H1 (cell line): ENCODE measurements around the gene STAT1. TPM values are rescaled to one million over a fixed set of nuclear protein-coding genes. Genes with fewer than 3 reads are reported as not detected.

ENCODE experiments used
- HDAC6 ChIP-seq: IDR thresholded peaks from one replicate; pipeline ENCODE4 v1.7.1; 2012; ENCODE audit warnings: low read depth, mild to moderate bottlenecking, inconsistent platforms, low read length, moderate library complexity
- SUZ12 ChIP-seq: fragments of 200-600 bp; sonication (generic); IDR thresholded peaks from 2 replicates; pipeline ENCODE4 v1.6.1; 2012; ENCODE audit warnings: mild to moderate bottlenecking, inconsistent platforms, low read length, moderate library complexity, mixed read lengths
- TAF7 ChIP-seq: optimal IDR thresholded peaks from 2 replicates; pipeline ENCODE3; 2011; ENCODE audit warnings: low read depth, mild to moderate bottlenecking, inconsistent platforms, low read length, moderate library complexity, borderline replicate concordance
- YY1 ChIP-seq: IDR thresholded peaks from 2 replicates; pipeline ENCODE4 v1.6.1; 2011; ENCODE audit warnings: low read depth, mild to moderate bottlenecking, low read length
- polyA plus RNA-seq, 7 experiments: library from polyadenylated mRNA; depleted of rRNA in 3 of 7; stranded (reverse) in 5 of 7; unstranded in 2 of 7; fragments of >200 nt in 5 of 7; fragments of 200-250 nt in 2 of 7; gene quantifications; 1 replicate in 5 of 7; 2 replicates in 1 of 7; 4 replicates in 1 of 7; pipeline versions ENCODE4 v1.2.1 to v1.2.3, GENCODE V29; 2011 to 2013; ENCODE audit warnings: missing spikeins in 2 of 7, mixed read lengths in 2 of 7
- total RNA-seq: library from RNA; stranded (reverse); fragmentation: NEBNext Ultra II Directional; extraction: Animal tissue kit (Norgen Biotek cat#: 25700); gene quantifications from 2 replicates; pipeline ENCODE4 v1.2.1, GENCODE V29; 2021

STAT1 gene
- total and polyA plus RNA-seq, 2 of the 8 experiments (the other 6 are each of a cell fraction or from before 2014, with no cell fraction given): 20.3 to 43.0 TPM

DNA sequence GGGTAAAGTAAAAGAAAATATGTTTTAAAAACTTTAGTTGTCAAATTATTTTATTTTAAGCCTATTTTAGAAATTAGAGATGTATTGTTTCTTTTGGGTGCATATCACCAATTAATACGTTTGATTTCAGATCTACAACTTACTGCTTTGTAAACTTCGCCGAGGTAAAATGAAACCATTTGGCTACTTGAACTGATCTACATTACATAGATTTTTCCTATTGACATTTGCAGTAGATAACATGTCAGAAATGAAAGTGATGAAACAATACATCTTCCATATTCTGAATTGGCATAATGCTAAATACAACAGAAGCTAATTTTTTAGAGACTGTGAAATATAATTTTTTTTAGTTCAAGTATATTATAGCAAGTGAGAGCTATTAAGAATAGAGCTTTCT is 93.9 kb downstream of the STAT1 start (continued):
- TF ChIP-seq YY1: no peak
- no peak for TF ChIP-seq SUZ12
- no peak for TF ChIP-seq TAF7
- no peak for TF ChIP-seq HDAC6

Other genes with a start within 250 kb of the STAT1 start
- 81.8 and 89.8 TPM in 2 replicates for gene GLS, start 133.3 kb downstream of the STAT1 start, total RNA-seq
- gene GLS, start 133.3 kb downstream of the STAT1 start, polyA plus RNA-seq (2011; rRNA removed): 8.6 and 15.7 TPM in 2 replicates
- 0.63 and 0.80 TPM in 2 replicates for gene STAT4, start 136.8 kb upstream of the STAT1 start, total RNA-seq
- 0.33 and 0.36 TPM in 2 replicates for gene STAT4, start 136.8 kb upstream of the STAT1 start, polyA plus RNA-seq (2011; rRNA removed)
- 55.5 and 61.2 TPM in 2 replicates for gene MYO1B, start 231.2 kb upstream of the STAT1 start, total RNA-seq
- 8.7 and 15.5 TPM in 2 replicates for gene MYO1B, start 231.2 kb upstream of the STAT1 start, polyA plus RNA-seq (2011; rRNA removed)